HUES64 (cell line): ENCODE results near the gene SLC16A1.

Source experiments
- H3K27ac ChIP-seq: 2 replicates; pipeline ENCODE4 v1.7.0; 2013; ENCODE audit warnings: low read depth, low read length, inconsistent platforms
- H3K27me3 ChIP-seq: 2 replicates; pipeline ENCODE4 v1.6.1; 2013; ENCODE audit warnings: mild to moderate bottlenecking, low read length; ENCODE audit not compliant: insufficient read depth
- H3K36me3 ChIP-seq: 2 replicates; pipeline ENCODE4 v1.6.1; 2013; ENCODE audit warnings: mild to moderate bottlenecking, low read length; ENCODE audit not compliant: insufficient read depth
- H3K4me1 ChIP-seq: 2 replicates; pipeline ENCODE4 v1.6.1; 2013; ENCODE audit warnings: mild to moderate bottlenecking, low read length, moderate library complexity; ENCODE audit not compliant: insufficient read depth
- H3K4me3 ChIP-seq: 2 replicates; pipeline ENCODE4 v1.5.1; 2013; ENCODE audit warnings: mild to moderate bottlenecking, low read length, moderate library complexity
- H3K9ac ChIP-seq: 2 replicates; pipeline ENCODE4 v1.6.1; 2013; ENCODE audit warnings: mild to moderate bottlenecking, low read depth, low read length
- H3K9me3 ChIP-seq: 2 replicates; pipeline ENCODE4 v1.6.1; 2013; ENCODE audit warnings: low read depth, low read length; ENCODE audit not compliant: insufficient read depth
- WGBS: fragments of 150-250, 120-280 bp; methylation state at CpG from one replicate; pipeline ENCODE4 v1.1.7; 2013; ENCODE audit warnings: missing lambda C conversion rate; 5-methylcytosine and 5-hydroxymethylcytosine counted together

The SLC16A1 gene

GRCh38 chr1:112878321-112878720 lies 77.7 kb downstream of the SLC16A1 start:
- Histone ChIP-seq H3K36me3 (no peaks in the 10 kb centered on the region), H3K4me1 (peaks cover 22% of the 10 kb centered on the region), H3K27ac (no peak overlapping the region), H3K4me3 (no peak overlapping the region), H3K27me3 (no peaks in the 10 kb centered on the region), H3K9ac (no peak overlapping the region), H3K9me3 (no peaks in the 10 kb centered on the region)
- 81% methylated on average over 9 of the region's 9 CpGs for WGBS

- Histone ChIP-seq H3K9me3 (no peaks in the 10 kb centered on the region), H3K27me3 (no peaks in the 10 kb centered on the region), H3K4me1 (peaks cover 28% of the 10 kb centered on the region), H3K36me3 (no peaks in the 10 kb centered on the region), H3K9ac (no peak overlapping the region), H3K27ac (no peak overlapping the region), H3K4me3 (no peak overlapping the region)
- WGBS: 61% methylated on average over 2 of the region's 2 CpGs
Measured at GRCh38 chr1:112877750-112878149, 78.2 kb downstream of the SLC16A1 start.

- peaks cover 33% of the 10 kb centered on the region for H3K4me1 ChIP-seq
- H3K9me3 ChIP-seq: no peaks in the 10 kb centered on the region
- no peaks in the 10 kb centered on the region for H3K27me3 ChIP-seq
- no peaks in the 10 kb centered on the region for H3K36me3 ChIP-seq
- 67% methylated on average over 2 of the region's 2 CpGs for WGBS
- H3K9ac ChIP-seq: no peak overlapping the region
- no peak overlapping the region for H3K4me3 ChIP-seq
- H3K27ac ChIP-seq: no peak overlapping the region
Measured at GRCh38 chr1:112876315-112876714, 79.7 kb downstream of the SLC16A1 start.

- WGBS: 76% methylated on average over 1 of the region's 1 CpG
- Histone ChIP-seq H3K27ac (peak overlapping the region; percentile 5; the same call in 1 of the 2 replicates), H3K4me3 (no peak overlapping the region), H3K9me3 (no peaks in the 10 kb centered on the region), H3K27me3 (no peaks in the 10 kb centered on the region), H3K4me1 (peaks cover 17% of the 10 kb centered on the region), H3K36me3 (no peaks in the 10 kb centered on the region), H3K9ac (no peak overlapping the region)
Measured at GRCh38 chr1:112872551-112872962, 83.4 kb downstream of the SLC16A1 start.

GRCh38 chr1:112870887-112871646 lies 84.9 kb downstream of the SLC16A1 start:
- Histone ChIP-seq H3K9ac (no peak overlapping the region), H3K4me1 (peaks cover 15% of the 10 kb centered on the region), H3K27ac (no peak overlapping the region), H3K9me3 (no peaks in the 10 kb centered on the region), H3K36me3 (no peaks in the 10 kb centered on the region), H3K27me3 (no peaks in the 10 kb centered on the region), H3K4me3 (no peak overlapping the region)
- WGBS: 94% methylated on average over 5 of the region's 5 CpGs

GRCh38 chr1:112869895-112870294 lies 86.1 kb downstream of the SLC16A1 start:
- Histone ChIP-seq H3K4me3 (no peak overlapping the region), H3K36me3 (no peaks in the 10 kb centered on the region), H3K27me3 (no peaks in the 10 kb centered on the region), H3K4me1 (peaks cover 15% of the 10 kb centered on the region), H3K9me3 (no peaks in the 10 kb centered on the region), H3K27ac (no peak overlapping the region), H3K9ac (no peak overlapping the region)
- 96% methylated on average over 4 of the region's 4 CpGs for WGBS

GRCh38 chr1:112868191-112868590 lies 87.8 kb downstream of the SLC16A1 start:
- WGBS: 94% methylated on average over 2 of the region's 2 CpGs
- peaks cover 12% of the 10 kb centered on the region for H3K4me1 ChIP-seq
- no peaks in the 10 kb centered on the region for H3K36me3 ChIP-seq
- H3K9ac ChIP-seq: no peak overlapping the region
- H3K27me3 ChIP-seq: no peaks in the 10 kb centered on the region
- H3K27ac ChIP-seq: no peak overlapping the region
- H3K9me3 ChIP-seq: no peaks in the 10 kb centered on the region
- no peak overlapping the region for H3K4me3 ChIP-seq

- Histone ChIP-seq H3K27me3 (no peaks in the 10 kb centered on the region), H3K9me3 (no peaks in the 10 kb centered on the region), H3K4me3 (no peak overlapping the region), H3K4me1 (peaks cover 3% of the 10 kb centered on the region), H3K27ac (no peak overlapping the region), H3K9ac (no peak overlapping the region), H3K36me3 (no peaks in the 10 kb centered on the region)
- 94% methylated on average over 5 of the region's 5 CpGs for WGBS
Measured at GRCh38 chr1:112866981-112867380, 89.0 kb downstream of the SLC16A1 start.

- 96% methylated on average over 2 of the region's 2 CpGs for WGBS
- no peak overlapping the region for H3K4me3 ChIP-seq
- no peaks in the 10 kb centered on the region for H3K27me3 ChIP-seq
- H3K9ac ChIP-seq: no peak overlapping the region
- H3K9me3 ChIP-seq: no peaks in the 10 kb centered on the region
- peaks cover 3% of the 10 kb centered on the region for H3K4me1 ChIP-seq
- no peaks in the 10 kb centered on the region for H3K36me3 ChIP-seq
- H3K27ac ChIP-seq: no peak overlapping the region
Measured at GRCh38 chr1:112866151-112866550, 89.8 kb downstream of the SLC16A1 start.

- Histone ChIP-seq H3K36me3 (no peaks in the 10 kb centered on the region), H3K9ac (no peak overlapping the region), H3K27me3 (no peaks in the 10 kb centered on the region), H3K4me1 (no peaks in the 10 kb centered on the region; the same call in 1 of the 2 replicates), H3K9me3 (no peaks in the 10 kb centered on the region), H3K27ac (no peak overlapping the region), H3K4me3 (no peak overlapping the region)
- WGBS: 94% methylated on average over 5 of the region's 5 CpGs
Measured at GRCh38 chr1:112862753-112863426, 93.1 kb downstream of the SLC16A1 start.
